Endodermal cell (in vitro differentiated cells): ENCODE data around the gene INTS3. TPM values are rescaled to one million over a fixed set of nuclear protein-coding genes. Genes with fewer than 3 reads are reported as not detected.
A peak's percentile ranks its signal among the peaks of the same experiment; 100 is the strongest.

Source experiments
- DNase-seq: peaks from one replicate; pipeline ENCODE4 v3.0.0-alpha.2; 2017
- H3K27ac ChIP-seq: 2 replicates; pipeline ENCODE4 v1.5.1; 2013; ENCODE audit warnings: mild to moderate bottlenecking, low read depth, low read length, moderate library complexity
- H3K27me3 ChIP-seq: 2 replicates; pipeline ENCODE4 v1.6.1; 2013; ENCODE audit warnings: mild to moderate bottlenecking, low read length, moderate library complexity; ENCODE audit not compliant: insufficient read depth, control insufficient read depth, poor library complexity, severe bottlenecking
- H3K36me3 ChIP-seq: 2 replicates; pipeline ENCODE4 v1.7.0; 2013; ENCODE audit warnings: mild to moderate bottlenecking, low read length, moderate library complexity; ENCODE audit not compliant: control insufficient read depth, insufficient read depth
- H3K4me1 ChIP-seq: one replicate; pipeline ENCODE4 v1.7.0; 2013; ENCODE audit warnings: low read length; ENCODE audit not compliant: control insufficient read depth, insufficient read depth
- H3K4me3 ChIP-seq: 2 replicates; pipeline ENCODE4 v1.5.1; 2013; ENCODE audit warnings: mild to moderate bottlenecking, low read length, moderate library complexity
- H3K9ac ChIP-seq: 2 replicates; pipeline ENCODE4 v1.6.1; 2013; ENCODE audit warnings: mild to moderate bottlenecking, low read length, moderate library complexity; ENCODE audit not compliant: poor library complexity, severe bottlenecking; ENCODE audit errors: extremely low read depth
- H3K9me3 ChIP-seq: 2 replicates; pipeline ENCODE4 v1.6.1; 2013; ENCODE audit warnings: mild to moderate bottlenecking, low read length, moderate library complexity; ENCODE audit not compliant: control insufficient read depth
- H3K27ac Mint-ChIP-seq: 2 replicates; pipeline ENCODE4 v1.8.0; 2020; ENCODE audit warnings: mixed read lengths
- H3K27me3 Mint-ChIP-seq: 2 replicates; pipeline ENCODE4 v1.8.0; 2021; ENCODE audit warnings: mild to moderate bottlenecking, mixed read lengths; ENCODE audit not compliant: insufficient read depth
- H3K36me3 Mint-ChIP-seq: 2 replicates; pipeline ENCODE4 v1.8.0; 2020; ENCODE audit warnings: low read depth, mixed read lengths
- H3K4me1 Mint-ChIP-seq: 2 replicates; pipeline ENCODE4 v1.8.0; 2020; ENCODE audit warnings: mixed read lengths
- H3K4me3 Mint-ChIP-seq: 2 replicates; pipeline ENCODE4 v1.8.0; 2020; ENCODE audit warnings: mild to moderate bottlenecking, moderate library complexity, mixed read lengths
- H3K9me3 Mint-ChIP-seq: 2 replicates; pipeline ENCODE4 v1.8.0; 2020; ENCODE audit warnings: mild to moderate bottlenecking, mixed read lengths
- WGBS, 2 experiments: methylation state at CpG; one replicate each; pipeline versions ENCODE4 v1.1.5 to v1.1.7; 2013; ENCODE audit warnings: missing lambda C conversion rate in 2 of 2, mixed read lengths in 1 of 2; ENCODE audit not compliant: insufficient coverage in 1 of 2, insufficient read length in 1 of 2; 5-methylcytosine and 5-hydroxymethylcytosine counted together
- total RNA-seq, 2 donors: library from RNA; stranded (reverse); fragmentation: NEBNext Ultra II Directional in 1 of 2; extraction: Animal tissue kit (Norgen Biotek cat#: 25700) in 1 of 2; gene quantifications; 2 replicates in 1 of 2; 3 replicates in 1 of 2; pipeline ENCODE4 v1.2.1, GENCODE V29; 2021
- TF ChIP-seq, protein P1 (sequence below): fragments of 200-600 bp; sonication (generic); conservative IDR thresholded peaks from 2 replicates; pipeline ENCODE4 v1.5.0; 2021; ENCODE audit warnings: antibody characterized with exemption, mild to moderate bottlenecking

Gene INTS3
- total RNA-seq, 2 donors from 2014 or later = 94.4 to 117 TPM

DNA sequence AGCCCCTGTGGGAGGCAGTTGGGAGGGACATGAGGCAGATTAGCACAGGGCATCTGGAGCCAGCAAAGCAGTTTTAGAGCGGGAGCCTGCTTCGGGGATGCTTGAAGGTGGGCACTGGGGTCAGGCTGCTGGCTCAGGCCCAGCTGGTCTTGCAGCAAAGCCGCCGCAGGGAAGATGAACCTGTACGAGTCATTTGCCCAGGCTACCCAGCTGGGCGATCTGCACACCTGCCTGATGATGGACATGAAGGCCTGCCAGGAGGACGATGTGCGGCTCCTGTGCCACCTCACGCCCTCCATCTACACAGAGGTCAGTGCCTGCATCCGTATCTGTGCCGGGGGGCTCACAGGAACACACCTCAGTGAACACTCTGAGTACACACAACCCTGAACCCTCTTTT, 39.7 kb downstream of the INTS3 start:
- Histone ChIP-seq H3K9ac (no peak overlapping the region), H3K4me1 (no peaks in the 10 kb centered on the region), H3K9me3 (no peaks in the 10 kb centered on the region), H3K36me3 (peaks cover 90% of the 10 kb centered on the region), H3K4me3 (no peak overlapping the region), H3K27me3 (no peaks in the 10 kb centered on the region), H3K27ac (no peak overlapping the region)
- Mint-ChIP-seq H3K4me3 (no peak overlapping the region), H3K4me1 (no peaks in the 10 kb centered on the region), H3K36me3 (peaks cover 75% of the 10 kb centered on the region), H3K27me3 (no peaks in the 10 kb centered on the region), H3K27ac (peak overlapping the region; percentile 5), H3K9me3 (no peaks in the 10 kb centered on the region)
- 94 to 97% methylated on average over 2 to 11 of the region's 11 CpGs for WGBS, 2 experiments
- DNase-seq = no peak
- TF ChIP-seq, protein P1, sequence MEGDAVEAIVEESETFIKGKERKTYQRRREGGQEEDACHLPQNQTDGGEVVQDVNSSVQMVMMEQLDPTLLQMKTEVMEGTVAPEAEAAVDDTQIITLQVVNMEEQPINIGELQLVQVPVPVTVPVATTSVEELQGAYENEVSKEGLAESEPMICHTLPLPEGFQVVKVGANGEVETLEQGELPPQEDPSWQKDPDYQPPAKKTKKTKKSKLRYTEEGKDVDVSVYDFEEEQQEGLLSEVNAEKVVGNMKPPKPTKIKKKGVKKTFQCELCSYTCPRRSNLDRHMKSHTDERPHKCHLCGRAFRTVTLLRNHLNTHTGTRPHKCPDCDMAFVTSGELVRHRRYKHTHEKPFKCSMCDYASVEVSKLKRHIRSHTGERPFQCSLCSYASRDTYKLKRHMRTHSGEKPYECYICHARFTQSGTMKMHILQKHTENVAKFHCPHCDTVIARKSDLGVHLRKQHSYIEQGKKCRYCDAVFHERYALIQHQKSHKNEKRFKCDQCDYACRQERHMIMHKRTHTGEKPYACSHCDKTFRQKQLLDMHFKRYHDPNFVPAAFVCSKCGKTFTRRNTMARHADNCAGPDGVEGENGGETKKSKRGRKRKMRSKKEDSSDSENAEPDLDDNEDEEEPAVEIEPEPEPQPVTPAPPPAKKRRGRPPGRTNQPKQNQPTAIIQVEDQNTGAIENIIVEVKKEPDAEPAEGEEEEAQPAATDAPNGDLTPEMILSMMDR = no peak

DNA sequence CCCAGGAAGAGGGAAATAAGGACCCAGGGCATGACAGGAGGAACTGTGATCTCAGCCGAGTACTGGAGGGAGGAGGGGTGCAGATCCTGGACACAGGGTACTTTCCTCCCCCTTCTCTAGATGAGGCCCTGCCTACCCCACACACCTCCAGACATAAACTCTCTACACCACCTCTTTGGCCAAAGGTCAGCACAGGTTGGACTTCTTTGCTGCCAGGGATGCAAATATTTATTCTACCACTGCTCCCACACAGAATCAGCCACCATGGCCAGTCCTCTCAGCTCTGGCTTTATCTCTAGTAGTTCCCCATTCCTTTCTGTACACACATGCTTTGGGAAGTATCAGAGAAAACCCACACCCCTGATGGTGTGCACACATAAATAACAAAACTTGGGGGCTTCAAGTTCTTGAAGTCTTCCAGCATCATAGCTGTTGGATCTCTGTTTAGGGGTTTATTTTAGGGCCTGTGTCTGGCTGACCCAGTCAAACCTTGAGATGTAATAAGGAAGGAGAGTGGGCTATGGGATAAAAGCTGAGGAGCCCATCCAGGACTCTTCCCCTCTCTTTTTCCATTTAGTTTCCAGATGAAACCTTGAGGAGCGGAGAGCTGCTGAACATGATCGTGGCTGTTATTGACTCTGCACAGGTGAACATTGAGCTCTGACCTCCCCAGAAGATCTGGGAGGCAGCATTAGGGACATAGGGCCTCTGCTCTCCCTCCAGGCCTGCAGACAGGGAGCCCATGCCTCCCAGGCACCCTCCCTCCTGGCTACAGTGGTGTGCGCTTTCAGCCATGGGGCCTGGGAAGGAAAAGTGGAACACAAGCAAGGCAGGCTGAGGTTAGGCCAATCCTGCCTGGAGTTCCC, 40.7 kb downstream of the INTS3 start:
- 98 to 100% methylated on average over 2 to 4 of the region's 4 CpGs for WGBS, 2 experiments
- Mint-ChIP-seq H3K27ac (no peak overlapping the region), H3K27me3 (no peaks in the 10 kb centered on the region), H3K36me3 (peaks cover 75% of the 10 kb centered on the region), H3K4me1 (no peaks in the 10 kb centered on the region), H3K9me3 (no peaks in the 10 kb centered on the region), H3K4me3 (no peak overlapping the region)
- Histone ChIP-seq H3K9me3 (no peaks in the 10 kb centered on the region), H3K27ac (no peak overlapping the region), H3K36me3 (peaks cover 90% of the 10 kb centered on the region), H3K4me3 (no peak overlapping the region), H3K4me1 (no peaks in the 10 kb centered on the region), H3K27me3 (no peaks in the 10 kb centered on the region), H3K9ac (no peak overlapping the region)
- TF ChIP-seq, protein P1 = no peak
- DNase-seq = no peak

DNA sequence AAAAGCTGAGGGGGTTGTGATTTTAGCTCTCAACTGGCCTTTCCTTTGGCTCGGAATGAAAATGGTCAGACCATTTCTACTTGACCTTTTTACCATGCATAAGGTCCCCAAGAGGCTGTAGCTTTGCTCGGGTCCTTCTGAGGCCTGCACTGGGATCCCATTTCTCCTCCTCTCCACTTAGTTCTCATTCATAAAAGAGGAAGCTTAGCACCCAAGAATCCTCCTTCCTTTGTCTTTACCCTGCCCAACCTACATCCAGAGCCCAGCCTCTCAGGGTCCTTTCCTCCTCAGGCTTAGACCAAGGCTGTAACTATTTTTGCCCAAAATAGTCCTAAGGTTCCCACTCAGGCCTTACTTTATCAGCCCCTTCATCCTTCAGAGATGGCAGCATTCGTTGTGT, 41.4 kb downstream of the INTS3 start:
- Histone ChIP-seq H3K27me3 (no peaks in the 10 kb centered on the region), H3K36me3 (peaks cover 90% of the 10 kb centered on the region), H3K9ac (no peak overlapping the region), H3K4me3 (no peak overlapping the region), H3K9me3 (no peaks in the 10 kb centered on the region), H3K4me1 (no peaks in the 10 kb centered on the region), H3K27ac (no peak overlapping the region)
- TF ChIP-seq, protein P1 = no peak
- H3K27me3 Mint-ChIP-seq = no peaks in the 10 kb centered on the region
- H3K4me1 Mint-ChIP-seq = no peaks in the 10 kb centered on the region
- WGBS, 2 experiments = 90 to 92% methylated on average over 3 of the region's 3 CpGs
- no peak overlapping the region for H3K4me3 Mint-ChIP-seq
- no peak for DNase-seq
- H3K36me3 Mint-ChIP-seq = peaks cover 75% of the 10 kb centered on the region
- H3K27ac Mint-ChIP-seq = peak overlapping the region; percentile 41
- H3K9me3 Mint-ChIP-seq = no peaks in the 10 kb centered on the region
